Choroid plexus epithelial cell (primary cell): ENCODE results near the gene TMEFF2.

Experiments used
- DNase-seq: peaks from one replicate; pipeline ENCODE4 v3.0.0-alpha.2; 2010; ENCODE audit warnings: low read depth
- H3K4me3 ChIP-seq: 2 replicates; pipeline ENCODE4 v1.5.1; 2011; ENCODE audit warnings: low read depth, mild to moderate bottlenecking, control low read depth, low read length, moderate library complexity
- TF ChIP-seq, protein P1 (sequence below): conservative IDR thresholded peaks from 2 replicates; pipeline ENCODE4 v1.5.1; 2011; ENCODE audit warnings: low read depth, mild to moderate bottlenecking, control low read depth, inconsistent platforms, low read length, moderate library complexity

Gene TMEFF2

DNA sequence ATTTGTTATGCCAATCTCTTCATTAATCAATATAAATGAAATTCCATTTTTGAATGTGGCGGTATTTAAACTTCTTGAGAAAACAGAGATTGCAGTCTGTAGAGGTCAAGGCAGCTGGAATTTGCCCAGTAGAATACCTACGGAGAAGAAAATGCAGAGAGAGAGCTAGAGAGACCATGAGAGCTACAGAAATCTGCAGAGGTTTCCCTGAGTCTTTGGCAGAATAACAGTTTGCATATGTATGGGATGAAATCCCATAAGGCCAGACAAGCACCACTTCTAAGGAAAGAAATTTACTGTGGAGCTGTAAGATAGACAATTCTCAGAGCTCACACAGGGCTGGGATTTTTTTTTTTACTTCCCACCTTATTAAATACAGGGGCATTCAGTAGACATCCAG is 23.6 kb upstream of the TMEFF2 start:
- H3K4me3 ChIP-seq: no peak overlapping the region
- TF ChIP-seq, protein P1, sequence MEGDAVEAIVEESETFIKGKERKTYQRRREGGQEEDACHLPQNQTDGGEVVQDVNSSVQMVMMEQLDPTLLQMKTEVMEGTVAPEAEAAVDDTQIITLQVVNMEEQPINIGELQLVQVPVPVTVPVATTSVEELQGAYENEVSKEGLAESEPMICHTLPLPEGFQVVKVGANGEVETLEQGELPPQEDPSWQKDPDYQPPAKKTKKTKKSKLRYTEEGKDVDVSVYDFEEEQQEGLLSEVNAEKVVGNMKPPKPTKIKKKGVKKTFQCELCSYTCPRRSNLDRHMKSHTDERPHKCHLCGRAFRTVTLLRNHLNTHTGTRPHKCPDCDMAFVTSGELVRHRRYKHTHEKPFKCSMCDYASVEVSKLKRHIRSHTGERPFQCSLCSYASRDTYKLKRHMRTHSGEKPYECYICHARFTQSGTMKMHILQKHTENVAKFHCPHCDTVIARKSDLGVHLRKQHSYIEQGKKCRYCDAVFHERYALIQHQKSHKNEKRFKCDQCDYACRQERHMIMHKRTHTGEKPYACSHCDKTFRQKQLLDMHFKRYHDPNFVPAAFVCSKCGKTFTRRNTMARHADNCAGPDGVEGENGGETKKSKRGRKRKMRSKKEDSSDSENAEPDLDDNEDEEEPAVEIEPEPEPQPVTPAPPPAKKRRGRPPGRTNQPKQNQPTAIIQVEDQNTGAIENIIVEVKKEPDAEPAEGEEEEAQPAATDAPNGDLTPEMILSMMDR: no peak
- no peak for DNase-seq

DNA sequence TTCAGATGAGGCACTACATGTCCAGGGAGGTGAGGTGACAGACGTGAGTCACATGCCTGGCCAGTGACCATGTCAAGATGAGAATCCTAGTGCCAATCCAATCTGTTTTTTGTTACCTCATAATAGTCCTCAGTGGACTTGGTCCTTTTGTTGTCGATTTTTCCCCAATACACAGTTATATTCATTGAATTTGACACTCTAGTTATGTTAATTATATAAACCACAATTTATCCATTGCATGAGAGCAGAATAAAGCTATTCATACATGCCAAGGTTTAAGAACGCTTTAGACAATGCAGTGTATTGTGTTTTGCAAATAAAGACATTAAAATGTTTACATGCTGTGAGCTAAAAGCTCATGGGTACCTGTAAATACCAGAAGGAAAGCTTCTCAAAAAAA is 21.6 kb upstream of the TMEFF2 start:
- TF ChIP-seq, protein P1: no peak
- no peak overlapping the region for H3K4me3 ChIP-seq
- no peak for DNase-seq

DNA sequence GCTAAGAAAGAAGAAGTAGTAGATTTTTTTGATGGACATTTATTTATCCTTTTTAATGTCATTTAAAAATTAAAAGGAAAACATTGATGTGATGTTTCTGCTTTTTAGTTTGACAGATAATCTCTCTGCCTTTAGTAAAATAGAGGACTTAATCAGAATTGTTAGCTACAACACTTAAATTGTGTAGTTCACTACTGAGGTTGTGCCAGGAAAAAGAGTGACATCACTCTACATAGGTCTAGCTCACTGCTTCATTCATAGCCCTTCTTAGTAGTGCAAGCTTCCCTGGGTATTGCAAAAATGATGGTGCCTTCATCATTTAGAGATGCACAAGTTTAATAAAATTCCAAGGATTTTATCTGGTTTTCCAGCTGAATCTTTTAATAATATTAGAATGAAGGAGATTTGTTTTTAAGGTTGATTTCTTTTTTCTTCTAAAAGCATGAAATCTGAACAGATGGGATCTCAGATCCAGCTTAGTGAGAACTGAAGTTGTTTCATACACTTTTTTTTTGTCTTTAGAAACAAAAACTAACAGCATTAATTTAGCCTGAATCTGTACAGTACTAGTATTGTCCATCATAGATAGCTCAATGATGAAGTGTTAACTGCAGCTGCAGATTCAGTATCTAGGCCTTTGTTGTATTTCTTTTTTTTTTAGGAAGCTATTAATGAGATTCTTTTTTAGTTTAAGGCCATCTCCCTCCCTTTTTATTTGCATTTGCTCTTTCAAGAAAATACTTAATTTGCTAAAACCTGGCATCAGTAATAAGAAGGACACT is 20.6 kb upstream of the TMEFF2 start:
- DNase-seq: no peak
- TF ChIP-seq, protein P1: no peak

DNA sequence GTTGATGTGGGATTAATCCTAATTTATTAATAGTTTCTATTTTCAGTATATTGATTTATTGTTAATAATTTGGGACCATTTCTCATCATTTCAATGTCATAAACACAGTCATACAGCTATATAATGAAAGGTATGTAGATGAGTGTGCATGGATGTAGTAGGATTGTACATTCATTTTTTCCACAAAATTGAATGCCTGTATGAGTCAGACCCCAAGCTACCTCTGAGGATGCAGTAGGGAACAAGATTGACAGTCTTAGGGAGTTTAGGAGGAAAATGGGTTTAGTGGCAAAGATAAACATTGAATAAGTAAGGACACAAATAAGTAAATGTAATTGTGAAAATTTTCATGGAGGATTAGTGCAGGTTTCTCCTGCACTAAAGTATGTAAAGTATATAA is 14.1 kb upstream of the TMEFF2 start:
- H3K4me3 ChIP-seq: no peak overlapping the region
- no peak for DNase-seq
- TF ChIP-seq, protein P1: no peak

More for the DNA sequence above, 20.6 kb upstream of the TMEFF2 start:
- H3K4me3 ChIP-seq: no peak overlapping the region

DNA sequence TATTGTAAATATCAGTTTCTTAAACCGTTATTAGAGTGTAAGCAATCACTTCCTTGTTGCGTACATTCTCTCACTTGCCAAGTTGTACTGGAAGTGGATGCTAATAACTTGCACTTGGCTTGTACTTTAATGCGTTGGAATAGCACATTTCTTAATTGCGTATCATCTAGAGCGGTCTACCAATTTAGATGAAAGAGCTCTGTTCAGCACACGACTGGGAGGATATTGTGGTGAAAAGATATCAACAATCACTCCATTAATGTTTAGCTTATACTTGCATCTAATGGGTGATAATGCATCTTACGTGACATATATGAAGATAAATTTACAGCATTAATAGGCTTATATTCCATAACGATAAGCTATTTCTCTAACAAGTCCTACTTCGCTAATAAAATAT is 11.7 kb upstream of the TMEFF2 start:
- H3K4me3 ChIP-seq: no peak overlapping the region
- DNase-seq: no peak
- TF ChIP-seq, protein P1: no peak

DNA sequence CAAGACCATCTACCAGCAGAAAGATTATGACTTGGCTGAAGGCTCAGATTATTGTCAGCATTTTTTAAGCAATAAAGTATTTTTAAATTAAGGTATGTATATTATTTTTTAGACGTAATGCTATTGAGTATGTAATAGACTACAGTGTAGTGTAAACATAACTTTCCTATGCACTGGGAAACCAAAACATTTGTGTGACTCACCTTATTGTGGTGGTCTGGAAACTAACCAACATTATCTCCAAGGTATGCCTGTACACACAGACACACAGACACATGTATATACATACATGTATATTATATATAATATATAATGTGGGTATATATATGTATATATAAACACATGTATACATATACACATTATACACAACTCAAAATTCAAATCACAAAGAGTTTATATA is 9.1 kb upstream of the TMEFF2 start:
- DNase-seq: peak; percentile 33
- TF ChIP-seq, protein P1: no peak

DNA sequence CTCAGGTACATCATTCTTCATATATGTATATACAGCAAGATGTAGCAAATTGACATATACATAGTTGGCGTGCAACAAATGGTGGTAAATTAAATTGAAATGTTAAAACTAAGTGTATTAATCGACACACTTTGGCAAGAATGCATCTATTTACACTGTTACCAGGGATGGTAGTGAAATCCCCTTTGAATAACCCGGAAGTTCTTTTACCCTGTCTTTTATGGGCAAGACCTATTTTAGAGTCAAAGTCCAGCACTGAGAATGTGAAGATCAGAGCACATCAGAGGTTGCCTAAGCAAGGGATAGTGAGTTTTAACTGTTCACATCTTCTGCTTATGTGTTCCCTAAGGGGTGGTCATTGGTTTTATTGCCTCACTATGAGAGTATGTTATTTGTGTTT is 7.6 kb upstream of the TMEFF2 start:
- no peak for DNase-seq
- TF ChIP-seq, protein P1: no peak

More for the DNA sequence above, 9.1 kb upstream of the TMEFF2 start:
- H3K4me3 ChIP-seq: no peak overlapping the region

More for the DNA sequence above, 7.6 kb upstream of the TMEFF2 start:
- H3K4me3 ChIP-seq: no peak overlapping the region
